GM12874 (cell line): ENCODE measurements around the gene MCF2L2.

ENCODE experiments used
- TF ChIP-seq, protein P1 (sequence below): IDR thresholded peaks from 2 replicates; pipeline ENCODE4 v1.5.1; 2011; ENCODE audit warnings: low read depth, mild to moderate bottlenecking, control low read depth, low read length, moderate library complexity; ENCODE audit not compliant: insufficient read depth

The MCF2L2 gene

DNA sequence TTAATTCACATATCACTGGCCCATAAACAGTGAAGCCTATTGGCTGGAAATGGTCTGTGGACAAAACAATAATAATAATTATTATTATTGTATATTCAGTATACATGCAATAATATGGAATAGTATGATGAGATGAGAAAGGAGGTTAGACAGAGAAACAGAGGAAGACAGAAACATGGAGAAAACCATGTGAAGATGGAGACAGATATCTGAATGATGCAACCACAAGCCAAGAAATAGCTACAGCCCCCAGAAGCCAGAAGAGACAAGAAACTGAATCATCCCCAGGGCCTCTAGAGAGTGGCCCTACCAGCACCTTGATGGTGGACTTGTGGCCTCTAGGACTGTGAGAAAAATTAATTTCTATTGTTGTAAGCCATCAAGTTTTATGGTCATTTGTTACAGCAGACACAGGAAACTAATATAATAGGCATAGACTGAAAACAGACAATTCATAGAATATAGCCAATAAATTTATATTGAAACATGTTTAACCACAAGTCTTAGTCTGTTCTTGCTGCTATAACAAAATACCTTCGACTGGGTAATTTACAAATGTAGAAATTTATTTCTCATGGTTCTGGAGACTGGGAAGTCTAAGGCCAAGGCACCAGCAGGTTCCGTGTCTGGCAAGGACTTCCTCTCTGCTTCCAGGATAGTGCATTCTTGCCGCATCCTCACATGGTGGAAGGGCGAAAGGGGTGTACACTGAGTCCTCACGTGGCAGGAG, 31.6 kb downstream of the MCF2L2 start:
- TF ChIP-seq, protein P1, sequence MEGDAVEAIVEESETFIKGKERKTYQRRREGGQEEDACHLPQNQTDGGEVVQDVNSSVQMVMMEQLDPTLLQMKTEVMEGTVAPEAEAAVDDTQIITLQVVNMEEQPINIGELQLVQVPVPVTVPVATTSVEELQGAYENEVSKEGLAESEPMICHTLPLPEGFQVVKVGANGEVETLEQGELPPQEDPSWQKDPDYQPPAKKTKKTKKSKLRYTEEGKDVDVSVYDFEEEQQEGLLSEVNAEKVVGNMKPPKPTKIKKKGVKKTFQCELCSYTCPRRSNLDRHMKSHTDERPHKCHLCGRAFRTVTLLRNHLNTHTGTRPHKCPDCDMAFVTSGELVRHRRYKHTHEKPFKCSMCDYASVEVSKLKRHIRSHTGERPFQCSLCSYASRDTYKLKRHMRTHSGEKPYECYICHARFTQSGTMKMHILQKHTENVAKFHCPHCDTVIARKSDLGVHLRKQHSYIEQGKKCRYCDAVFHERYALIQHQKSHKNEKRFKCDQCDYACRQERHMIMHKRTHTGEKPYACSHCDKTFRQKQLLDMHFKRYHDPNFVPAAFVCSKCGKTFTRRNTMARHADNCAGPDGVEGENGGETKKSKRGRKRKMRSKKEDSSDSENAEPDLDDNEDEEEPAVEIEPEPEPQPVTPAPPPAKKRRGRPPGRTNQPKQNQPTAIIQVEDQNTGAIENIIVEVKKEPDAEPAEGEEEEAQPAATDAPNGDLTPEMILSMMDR, result no peak

DNA sequence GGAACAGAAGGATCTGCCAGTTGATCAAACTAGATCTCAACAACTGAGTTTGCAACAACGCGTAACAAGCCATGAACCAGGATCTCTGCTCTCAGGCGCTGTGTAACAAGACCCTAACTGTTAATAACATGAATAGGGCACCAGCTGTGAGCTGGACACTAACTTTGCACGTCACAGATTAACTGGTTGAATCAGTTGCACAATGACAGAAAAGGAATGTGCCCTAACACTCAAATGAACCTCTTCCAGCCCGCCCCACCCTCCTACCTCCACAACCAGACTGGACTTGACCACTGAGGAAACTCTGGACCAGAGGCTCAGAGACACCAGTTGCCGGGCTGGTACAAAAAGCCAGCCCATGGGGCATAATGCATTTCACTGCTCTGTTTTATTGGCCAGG, 34.3 kb downstream of the MCF2L2 start:
- TF ChIP-seq, protein P1, result no peak

DNA sequence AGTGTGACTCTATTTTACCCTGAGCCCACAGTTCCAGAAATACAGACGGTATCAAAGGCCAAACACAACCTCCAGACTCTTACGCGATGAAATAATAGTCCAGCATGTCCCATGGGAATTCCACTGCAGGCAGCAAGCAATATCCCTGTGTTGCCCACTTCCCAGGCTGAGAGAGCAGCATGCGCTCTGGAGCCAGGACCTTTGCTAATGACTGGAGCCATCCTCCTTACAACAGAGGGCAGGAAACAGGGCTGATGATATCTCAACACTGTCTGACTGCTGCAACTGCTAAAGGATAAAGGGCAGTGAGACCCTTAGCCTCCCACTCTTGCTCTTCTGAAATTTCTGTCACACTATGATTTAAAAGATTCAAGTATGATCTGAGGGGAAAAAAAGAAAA, 34.8 kb downstream of the MCF2L2 start:
- TF ChIP-seq, protein P1, result no peak

DNA sequence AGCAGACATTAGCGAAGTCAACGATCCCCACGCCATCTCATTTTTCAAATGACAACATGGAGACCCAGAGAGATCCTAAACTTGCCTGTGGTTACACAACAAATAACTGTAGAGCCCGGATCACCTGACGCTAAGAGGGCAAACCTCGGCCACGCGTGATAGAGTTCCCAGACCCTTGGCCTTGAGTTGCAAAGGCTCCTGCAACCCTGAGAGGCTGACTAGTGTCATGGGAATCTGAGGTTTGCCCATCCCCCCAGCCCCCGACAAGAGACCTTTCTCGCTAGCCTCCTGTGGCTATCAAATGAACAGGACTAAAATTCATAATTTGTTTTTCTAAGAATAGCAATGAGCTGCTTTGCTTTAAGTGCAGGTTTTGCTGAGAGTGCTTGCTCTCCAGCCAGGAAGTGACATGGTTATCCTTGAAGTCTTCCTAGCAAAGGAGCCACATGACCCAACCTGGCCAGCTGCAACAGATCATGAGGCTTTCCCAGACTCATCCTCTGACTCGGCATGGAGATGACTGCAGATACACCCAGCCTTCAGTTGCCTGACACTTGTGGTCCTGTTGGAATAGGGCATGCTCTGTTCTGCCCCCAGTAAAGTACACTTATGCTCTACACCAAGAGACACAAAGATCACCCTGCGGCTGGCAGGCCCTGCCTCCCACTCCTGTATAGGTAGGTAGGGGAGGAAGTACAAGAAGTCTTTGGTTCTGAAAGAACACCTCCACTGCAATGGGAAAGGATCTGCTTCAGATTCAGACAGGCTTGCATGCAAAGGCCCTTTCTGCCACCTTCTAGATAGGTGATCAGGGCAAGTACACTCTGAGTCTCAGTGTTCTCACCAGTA, 36.0 kb downstream of the MCF2L2 start:
- TF ChIP-seq, protein P1, result no peak

DNA sequence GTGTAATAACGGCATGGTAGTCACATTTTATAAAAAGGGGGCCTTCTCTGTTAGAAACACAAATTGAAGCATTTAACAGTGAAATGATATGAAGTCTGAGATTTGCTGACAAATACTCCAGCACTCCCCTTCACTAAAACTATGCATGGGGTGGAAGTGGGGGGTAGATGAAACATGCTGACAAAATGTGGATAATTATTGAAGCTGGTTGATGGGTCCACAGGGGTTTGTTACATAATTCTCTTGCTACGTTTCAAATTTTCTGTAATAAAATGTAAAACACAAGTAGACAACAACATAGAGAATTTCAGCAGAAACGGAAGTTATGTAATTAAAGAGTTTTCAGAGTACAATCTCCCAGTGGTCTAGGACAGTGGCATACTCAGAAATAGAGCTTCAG, 37.0 kb downstream of the MCF2L2 start:
- TF ChIP-seq, protein P1, result no peak

DNA sequence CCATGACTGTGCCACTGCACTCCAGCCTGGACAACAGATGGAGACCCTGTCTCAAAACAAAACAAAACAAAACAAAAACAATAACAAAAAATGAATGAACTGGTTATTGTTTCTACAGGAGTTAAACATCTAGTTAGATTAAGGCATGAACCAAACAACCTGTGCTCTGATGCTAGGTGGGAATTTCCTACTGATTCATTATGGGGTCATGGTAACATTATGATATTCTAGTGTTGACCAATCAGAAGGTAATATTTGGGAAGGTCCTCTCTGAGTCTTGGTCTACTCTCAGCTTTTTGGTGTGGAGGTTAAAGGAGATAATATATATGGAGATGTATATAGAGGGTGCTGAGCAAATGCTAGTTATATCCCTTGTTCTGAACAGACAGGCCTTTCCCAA, 37.6 kb downstream of the MCF2L2 start:
- TF ChIP-seq, protein P1, result no peak

DNA sequence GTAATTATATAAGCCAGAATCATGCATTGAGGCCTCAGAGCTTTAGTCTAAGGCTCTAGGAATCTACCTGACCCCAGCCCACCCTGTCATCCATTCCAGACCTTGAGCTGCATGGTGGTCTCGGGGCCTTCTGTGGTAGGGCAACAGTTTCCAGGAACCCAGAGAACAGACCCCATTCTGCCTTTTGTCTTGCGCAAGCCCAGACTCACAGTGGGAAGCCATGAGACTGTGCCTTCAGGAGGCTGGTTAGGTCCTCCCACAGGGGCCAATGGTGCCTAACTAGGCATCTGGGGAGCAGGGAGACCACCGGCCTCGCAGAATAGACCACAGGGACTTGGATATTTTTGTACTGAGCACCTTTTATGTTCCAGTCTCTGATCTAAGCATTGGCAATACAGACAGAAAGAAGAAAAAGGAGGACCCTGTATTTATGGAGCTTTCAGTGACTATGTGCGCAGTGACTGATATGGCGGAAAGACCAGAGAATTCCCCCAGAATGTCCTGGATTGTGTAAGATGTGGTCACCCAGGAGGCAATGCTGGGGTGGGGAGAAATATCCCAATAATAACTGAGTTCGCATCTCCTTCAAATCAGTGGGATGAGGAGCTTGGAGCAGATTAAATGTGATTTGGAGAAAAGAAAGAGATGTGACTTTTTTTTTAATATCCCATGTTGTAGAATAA, 40.1 kb downstream of the MCF2L2 start:
- TF ChIP-seq, protein P1, result no peak
